OCI-LY1 (cell line): Measurements from ENCODE around the gene DEAF1.

ENCODE experiments used
- H2AFZ ChIP-seq: fragments of 200-600 bp; sonication (generic), shearing (Covaris generic); 2 replicates; pipeline ENCODE4 v1.6.0; 2014; ENCODE audit warnings: antibody characterized with exemption, mild to moderate bottlenecking, low read length
- H3F3A ChIP-seq: fragments of 200-600 bp; sonication (generic), shearing (Covaris generic); 2 replicates; pipeline ENCODE4 v1.6.0; 2014; ENCODE audit warnings: mild to moderate bottlenecking, antibody characterized with exemption, low read length, moderate library complexity; ENCODE audit not compliant: insufficient read depth
- H3K27ac ChIP-seq: fragments of 200-600 bp; sonication (generic); 2 replicates; pipeline ENCODE4 v1.5.1; 2014; ENCODE audit warnings: low read length, mixed run types, mild to moderate bottlenecking, low read depth; ENCODE audit not compliant: poor library complexity, severe bottlenecking
- H3K27me3 ChIP-seq: fragments of 200-600 bp; sonication (generic); 2 replicates; pipeline ENCODE4 v1.6.0; 2014; ENCODE audit warnings: antibody characterized with exemption, mild to moderate bottlenecking, low read length, moderate library complexity; ENCODE audit not compliant: insufficient read depth
- H3K36me3 ChIP-seq: fragments of 200-600 bp; sonication (generic); 2 replicates; pipeline ENCODE4 v1.6.1; 2014; ENCODE audit warnings: mild to moderate bottlenecking, antibody characterized with exemption, low read length, moderate library complexity, mixed read lengths; ENCODE audit not compliant: insufficient read depth
- H3K4me1 ChIP-seq: fragments of 200-600 bp; sonication (generic); 2 replicates; pipeline ENCODE4 v1.5.1; 2014; ENCODE audit warnings: mild to moderate bottlenecking, low read length, moderate library complexity; ENCODE audit not compliant: insufficient read depth, severe bottlenecking
- H3K4me2 ChIP-seq: fragments of 200-600 bp; sonication (generic), shearing (Covaris generic); 2 replicates; pipeline ENCODE4 v1.6.1; 2014; ENCODE audit warnings: low read length
- H3K4me3 ChIP-seq: fragments of 200-600 bp; sonication (generic); 2 replicates; pipeline ENCODE4 v1.5.1; 2014; ENCODE audit warnings: low read length, low read depth, mild to moderate bottlenecking, mixed read lengths; ENCODE audit not compliant: poor library complexity, severe bottlenecking
- H3K79me2 ChIP-seq: fragments of 200-600 bp; shearing (Covaris generic); 2 replicates; pipeline ENCODE4 v1.6.1; 2016; ENCODE audit warnings: mixed run types, low read length, mixed read lengths; ENCODE audit not compliant: insufficient read depth
- H3K9ac ChIP-seq: fragments of 200-600 bp; sonication (generic), shearing (Covaris generic); 2 replicates; pipeline ENCODE4 v1.6.1; 2014; ENCODE audit warnings: mild to moderate bottlenecking, low read length, mixed read lengths
- H3K9me2 ChIP-seq: fragments of 200-600 bp; sonication (generic), shearing (Covaris generic); 2 replicates; pipeline ENCODE4 v1.6.1; 2014; ENCODE audit warnings: low read depth, mild to moderate bottlenecking, low read length, mixed read lengths
- H3K9me3 ChIP-seq: fragments of 200-600 bp; shearing (Covaris generic); 2 replicates; pipeline ENCODE4 v1.6.1; 2014; ENCODE audit warnings: low read length, mixed read lengths
- H4K20me1 ChIP-seq: fragments of 200-600 bp; sonication (generic), shearing (Covaris generic); 2 replicates; pipeline ENCODE4 v1.6.0; 2016; ENCODE audit warnings: mild to moderate bottlenecking, low read length; ENCODE audit not compliant: insufficient read depth
- EZH2 ChIP-seq: fragments of 200-600 bp; sonication (generic), shearing (Covaris generic); IDR thresholded peaks from 2 replicates; pipeline ENCODE4 v1.8.0; 2017; ENCODE audit warnings: borderline replicate concordance, mixed run types, mild to moderate bottlenecking, antibody characterized with exemption, low read length, moderate library complexity, mixed read lengths
- TF ChIP-seq, protein P1 (sequence below): fragments of 200-600 bp; sonication (generic), shearing (Covaris generic); IDR thresholded peaks from 2 replicates; pipeline ENCODE4 v1.5.1; 2017; ENCODE audit warnings: mild to moderate bottlenecking, antibody characterized with exemption, low read length, moderate library complexity, mixed read lengths

The DEAF1 gene

DNA sequence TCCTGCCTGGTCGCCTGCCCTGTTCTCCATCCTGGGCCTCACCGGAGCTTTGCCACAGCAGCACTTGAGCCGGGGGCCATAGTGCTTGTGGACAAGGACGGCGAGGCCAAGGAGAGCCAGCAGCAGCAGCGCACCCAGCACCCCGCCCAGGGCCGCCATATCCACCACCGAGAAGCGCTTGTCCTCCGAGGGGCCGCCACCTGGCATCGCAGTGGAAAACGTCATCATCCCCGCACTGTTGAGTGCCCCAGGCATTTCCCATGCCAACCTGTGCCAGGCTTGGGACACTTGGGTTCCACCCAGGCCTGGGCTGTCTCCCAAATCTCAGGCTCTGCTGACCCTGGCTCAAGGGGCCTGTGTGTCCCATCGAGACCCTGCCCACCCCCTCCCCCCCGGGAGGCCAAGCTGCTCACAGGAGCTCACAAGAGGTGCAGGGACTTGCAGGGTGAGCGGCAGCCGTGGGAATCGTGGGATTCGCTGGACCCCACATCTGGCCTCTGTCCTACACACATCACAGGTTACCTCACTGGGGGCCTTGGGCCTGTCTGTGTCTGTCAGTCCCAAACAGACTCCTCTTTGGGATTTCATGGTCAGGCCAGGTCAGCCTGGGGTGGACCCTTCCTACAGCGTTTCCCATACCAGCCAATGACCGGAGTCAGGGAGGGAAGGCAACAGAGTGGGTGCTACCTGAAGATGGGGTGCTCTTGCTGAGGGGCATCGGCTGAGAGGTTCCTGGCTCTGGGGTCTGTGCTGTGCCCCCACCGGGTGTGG, 76.9 kb downstream of the DEAF1 start:
- TF ChIP-seq, protein P1, sequence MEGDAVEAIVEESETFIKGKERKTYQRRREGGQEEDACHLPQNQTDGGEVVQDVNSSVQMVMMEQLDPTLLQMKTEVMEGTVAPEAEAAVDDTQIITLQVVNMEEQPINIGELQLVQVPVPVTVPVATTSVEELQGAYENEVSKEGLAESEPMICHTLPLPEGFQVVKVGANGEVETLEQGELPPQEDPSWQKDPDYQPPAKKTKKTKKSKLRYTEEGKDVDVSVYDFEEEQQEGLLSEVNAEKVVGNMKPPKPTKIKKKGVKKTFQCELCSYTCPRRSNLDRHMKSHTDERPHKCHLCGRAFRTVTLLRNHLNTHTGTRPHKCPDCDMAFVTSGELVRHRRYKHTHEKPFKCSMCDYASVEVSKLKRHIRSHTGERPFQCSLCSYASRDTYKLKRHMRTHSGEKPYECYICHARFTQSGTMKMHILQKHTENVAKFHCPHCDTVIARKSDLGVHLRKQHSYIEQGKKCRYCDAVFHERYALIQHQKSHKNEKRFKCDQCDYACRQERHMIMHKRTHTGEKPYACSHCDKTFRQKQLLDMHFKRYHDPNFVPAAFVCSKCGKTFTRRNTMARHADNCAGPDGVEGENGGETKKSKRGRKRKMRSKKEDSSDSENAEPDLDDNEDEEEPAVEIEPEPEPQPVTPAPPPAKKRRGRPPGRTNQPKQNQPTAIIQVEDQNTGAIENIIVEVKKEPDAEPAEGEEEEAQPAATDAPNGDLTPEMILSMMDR, result no peak
- no peak for TF ChIP-seq EZH2
- H3K27me3 ChIP-seq, result no peaks in the 10 kb centered on the region
- H3K4me3 ChIP-seq, result no peak overlapping the region
- peaks cover 10% of the 10 kb centered on the region for H3K36me3 ChIP-seq
- no peak overlapping the region for H3K27ac ChIP-seq
- H2AFZ ChIP-seq, result no peak overlapping the region
- H3K4me1 ChIP-seq, result peaks cover 27% of the 10 kb centered on the region
- H4K20me1 ChIP-seq, result no peaks in the 10 kb centered on the region
- no peaks in the 10 kb centered on the region for H3K9me3 ChIP-seq
- no peaks in the 10 kb centered on the region for H3F3A ChIP-seq
- no peak overlapping the region for H3K9ac ChIP-seq
- no peak overlapping the region for H3K4me2 ChIP-seq
- no peaks in the 10 kb centered on the region for H3K9me2 ChIP-seq
- no peaks in the 10 kb centered on the region for H3K79me2 ChIP-seq

DNA sequence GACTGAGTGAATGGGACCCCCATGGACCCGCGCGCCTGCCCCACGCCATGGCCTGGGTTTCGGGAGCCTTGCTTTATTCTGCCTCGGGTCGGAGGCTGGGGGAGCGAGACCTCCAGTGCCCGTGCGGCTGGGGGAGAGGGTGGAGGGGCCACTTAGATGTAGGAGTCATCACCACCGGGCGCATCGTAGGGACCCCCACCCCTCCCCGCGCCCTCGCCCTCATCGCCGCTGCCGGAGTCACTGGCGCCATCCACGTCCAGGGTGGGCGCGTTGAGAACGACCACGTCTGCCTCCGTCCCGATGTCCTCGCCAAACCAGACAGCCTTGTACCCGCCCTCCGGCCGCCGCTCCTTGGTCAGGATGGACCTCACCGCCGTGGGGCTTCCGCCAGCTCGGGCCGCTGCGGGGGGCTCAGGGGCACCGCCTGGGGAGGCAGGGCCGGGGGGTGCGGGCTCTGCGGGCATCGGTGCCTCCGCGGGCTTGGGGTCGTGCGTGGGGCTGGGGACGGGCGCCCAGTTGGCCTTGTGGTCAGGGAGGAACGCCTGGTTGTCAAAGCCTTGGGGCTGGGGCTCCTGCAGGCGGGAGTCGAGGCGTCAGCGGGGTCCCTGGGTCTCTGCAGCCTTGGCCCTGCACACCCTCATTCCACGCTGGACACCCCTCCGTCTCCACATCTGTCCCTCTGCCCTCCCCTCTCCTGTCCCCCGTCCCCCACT, 77.7 kb downstream of the DEAF1 start:
- no peak overlapping the region for H3K9ac ChIP-seq
- H3K4me2 ChIP-seq, result no peak overlapping the region
- H2AFZ ChIP-seq, result no peak overlapping the region
- H3K79me2 ChIP-seq, result no peaks in the 10 kb centered on the region
- H3K4me1 ChIP-seq, result peaks cover 31% of the 10 kb centered on the region
- H3K9me3 ChIP-seq, result no peaks in the 10 kb centered on the region
- TF ChIP-seq EZH2, result no peak
- TF ChIP-seq, protein P1, result no peak
- no peaks in the 10 kb centered on the region for H4K20me1 ChIP-seq
- H3K27me3 ChIP-seq, result no peaks in the 10 kb centered on the region
- no peaks in the 10 kb centered on the region for H3K9me2 ChIP-seq
- no peak overlapping the region for H3K27ac ChIP-seq
- H3K36me3 ChIP-seq, result peaks cover 12% of the 10 kb centered on the region
- no peak overlapping the region for H3K4me3 ChIP-seq
- H3F3A ChIP-seq, result no peaks in the 10 kb centered on the region

DNA sequence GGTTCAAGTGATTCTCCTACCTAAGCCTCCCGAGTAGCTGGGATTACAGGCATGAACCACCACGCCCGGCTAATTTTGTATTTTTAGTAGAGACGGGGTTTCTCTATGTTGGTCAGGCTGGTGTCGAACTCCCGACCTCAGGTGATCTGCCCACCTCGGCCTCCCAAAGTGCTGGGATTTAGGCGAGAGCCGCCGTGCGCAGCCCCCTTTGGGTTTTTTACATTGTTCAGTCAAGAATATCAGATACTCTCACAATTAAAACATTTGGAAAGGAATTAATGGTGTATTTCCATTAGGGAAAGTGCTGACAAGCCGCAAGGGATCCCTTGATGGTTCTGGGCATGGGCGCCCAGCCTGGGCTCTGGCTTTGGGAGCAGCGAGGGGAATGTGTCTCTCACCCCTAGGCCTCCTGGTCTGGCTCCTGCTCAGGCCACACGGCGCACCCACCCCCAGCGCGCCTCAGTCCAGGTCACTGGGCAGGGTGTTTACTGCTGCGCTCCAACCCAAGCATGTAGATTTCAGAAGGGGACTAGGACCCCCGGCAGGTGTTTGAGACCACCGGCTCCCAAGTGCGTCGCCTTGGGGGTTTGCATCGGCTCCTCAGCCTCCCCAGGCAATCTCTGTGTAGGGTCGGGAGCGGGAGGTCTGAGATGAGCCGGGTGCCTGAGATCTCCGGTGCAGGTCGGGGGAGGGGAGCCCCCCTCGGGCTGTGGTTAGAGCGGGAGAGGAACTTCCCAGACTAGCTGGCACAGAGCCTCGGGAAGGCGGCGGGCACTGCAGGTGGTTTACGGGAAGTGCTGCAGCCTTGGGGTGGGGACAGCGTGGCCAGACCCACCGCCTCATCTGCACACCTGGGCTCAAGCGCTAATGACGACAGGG, 78.5 kb downstream of the DEAF1 start:
- TF ChIP-seq EZH2, result no peak
- TF ChIP-seq, protein P1, result no peak
- no peaks in the 10 kb centered on the region for H3F3A ChIP-seq
- peak overlapping the region; percentile 61; the same call in 1 of the 2 replicates for H3K9ac ChIP-seq
- peak overlapping the region; percentile 83 for H3K4me2 ChIP-seq
- H3K4me3 ChIP-seq, result peak overlapping the region; percentile 65
- no peaks in the 10 kb centered on the region for H3K9me3 ChIP-seq
- H4K20me1 ChIP-seq, result no peaks in the 10 kb centered on the region
- no peaks in the 10 kb centered on the region for H3K27me3 ChIP-seq
- peak overlapping the region; percentile 52 for H3K27ac ChIP-seq
- peaks cover 31% of the 10 kb centered on the region for H3K4me1 ChIP-seq
- H3K36me3 ChIP-seq, result peaks cover 17% of the 10 kb centered on the region; the same call in 1 of the 2 replicates
- H2AFZ ChIP-seq, result no peak overlapping the region
- H3K79me2 ChIP-seq, result no peaks in the 10 kb centered on the region
- no peaks in the 10 kb centered on the region for H3K9me2 ChIP-seq
